Mesenchymal stem cell (in vitro differentiated cells and primary cell): ENCODE data around the gene PAPPA2.

Experiments used
- DNase-seq: peaks from one replicate; pipeline ENCODE4 v3.0.0-alpha.2; 2013
- H2AFZ ChIP-seq: one replicate; pipeline ENCODE4 v1.6.1; 2013; ENCODE audit warnings: low read depth, mild to moderate bottlenecking, control low read depth, inconsistent platforms, low read length, moderate library complexity
- H2AK5ac ChIP-seq: 2 replicates; pipeline ENCODE4 v1.6.1; 2013; ENCODE audit warnings: low read length, moderate library complexity, mild to moderate bottlenecking, inconsistent platforms; ENCODE audit not compliant: severe bottlenecking
- H2BK120ac ChIP-seq: one replicate; pipeline ENCODE4 v1.6.1; 2013; ENCODE audit warnings: low read depth, mild to moderate bottlenecking, inconsistent platforms, low read length, moderate library complexity
- H2BK12ac ChIP-seq, 2 experiments: one replicate each; pipeline ENCODE4 v1.6.1; 2013; ENCODE audit warnings: inconsistent platforms in 2 of 2, low read length in 2 of 2, mild to moderate bottlenecking in 2 of 2, moderate library complexity in 2 of 2, control low read depth in 1 of 2
- H2BK15ac ChIP-seq: one replicate; pipeline ENCODE4 v1.6.1; 2013; ENCODE audit warnings: mild to moderate bottlenecking, low read depth, inconsistent platforms; ENCODE audit not compliant: poor library complexity, severe bottlenecking
- H2BK5ac ChIP-seq: 2 replicates; pipeline ENCODE4 v1.6.1; 2013; ENCODE audit warnings: low read depth, mild to moderate bottlenecking, low read length, control low read depth, inconsistent platforms; ENCODE audit not compliant: poor library complexity, severe bottlenecking
- H3K14ac ChIP-seq, 2 experiments: one replicate each; pipeline ENCODE4 v1.6.1; 2013; ENCODE audit warnings: inconsistent platforms in 2 of 2, low read length in 2 of 2, control low read depth in 1 of 2, mild to moderate bottlenecking in 1 of 2, moderate library complexity in 1 of 2
- H3K18ac ChIP-seq, 2 experiments: one replicate each; pipeline ENCODE4 v1.6.1; 2013; ENCODE audit warnings: inconsistent platforms in 2 of 2, low read length in 2 of 2, control low read depth in 1 of 2, low read depth in 1 of 2, mild to moderate bottlenecking in 1 of 2
- H3K23ac ChIP-seq, 2 experiments: one replicate each; pipeline ENCODE4 v1.6.1; 2013; ENCODE audit warnings: inconsistent platforms in 2 of 2, low read length in 2 of 2, mild to moderate bottlenecking in 2 of 2, moderate library complexity in 2 of 2, control low read depth in 1 of 2
- H3K27ac ChIP-seq: 2 replicates; pipeline ENCODE4 v1.5.1; 2013; ENCODE audit warnings: mild to moderate bottlenecking, moderate library complexity, low read length, control low read depth, inconsistent platforms; ENCODE audit not compliant: poor library complexity, severe bottlenecking
- H3K27me3 ChIP-seq, 2 experiments: 2 replicates each; pipeline versions ENCODE4 v1.6.1 to v1.7.0; 2013; ENCODE audit warnings: low read length in 2 of 2, mild to moderate bottlenecking in 2 of 2, moderate library complexity in 2 of 2, control low read depth in 1 of 2, inconsistent platforms in 1 of 2; ENCODE audit not compliant: control insufficient read depth in 1 of 2, insufficient read depth in 1 of 2
- H3K36me3 ChIP-seq, 2 experiments: 2 replicates each; pipeline versions ENCODE4 v1.6.1 to v1.7.0; 2013; ENCODE audit warnings: low read length in 2 of 2, control low read depth in 1 of 2, inconsistent platforms in 1 of 2, low read depth in 1 of 2, mild to moderate bottlenecking in 1 of 2; ENCODE audit not compliant: insufficient read depth in 2 of 2, control insufficient read depth in 1 of 2
- H3K4ac ChIP-seq, 2 experiments: one replicate each; pipeline ENCODE4 v1.6.1; 2013; ENCODE audit warnings: inconsistent platforms in 2 of 2, low read length in 2 of 2, mild to moderate bottlenecking in 2 of 2, moderate library complexity in 2 of 2, control low read depth in 1 of 2, low read depth in 1 of 2
- H3K4me1 ChIP-seq: 2 replicates; pipeline ENCODE4 v1.6.1; 2013; ENCODE audit warnings: low read depth, low read length, control low read depth; ENCODE audit not compliant: control insufficient read depth, insufficient read depth
- H3K4me2 ChIP-seq: 2 replicates; pipeline ENCODE4 v1.6.1; 2013; ENCODE audit warnings: low read length, mild to moderate bottlenecking, inconsistent platforms; ENCODE audit not compliant: poor library complexity, severe bottlenecking
- H3K4me3 ChIP-seq, 2 experiments: 2 replicates each; pipeline versions ENCODE4 v1.5.1 to v1.7.0; 2013; ENCODE audit warnings: low read length in 2 of 2, mild to moderate bottlenecking in 2 of 2, control low read depth in 1 of 2, low read depth in 1 of 2; ENCODE audit not compliant: insufficient read depth in 1 of 2
- H3K79me1 ChIP-seq: replicated peaks from 2 replicates; pipeline ENCODE4 v1.6.1; 2013; ENCODE audit warnings: mild to moderate bottlenecking, control low read depth, low read length, inconsistent platforms; ENCODE audit not compliant: poor library complexity, severe bottlenecking
- H3K9ac ChIP-seq: 2 replicates; pipeline ENCODE4 v1.7.0; 2013; ENCODE audit warnings: mild to moderate bottlenecking, low read length, moderate library complexity
- H3K9me3 ChIP-seq: 2 replicates; pipeline ENCODE4 v1.7.0; 2013; ENCODE audit warnings: mild to moderate bottlenecking, low read length; ENCODE audit not compliant: control insufficient read depth
- H4K8ac ChIP-seq: one replicate; pipeline ENCODE4 v1.6.1; 2013; ENCODE audit warnings: inconsistent platforms, mild to moderate bottlenecking, low read length, moderate library complexity
- H4K91ac ChIP-seq: one replicate; pipeline ENCODE4 v1.6.1; 2013; ENCODE audit warnings: mild to moderate bottlenecking, low read length, inconsistent platforms
- WGBS: methylation state at CpG from one replicate; pipeline ENCODE4 v1.1.7; 2013; ENCODE audit warnings: mixed read lengths; 5-methylcytosine and 5-hydroxymethylcytosine counted together

The PAPPA2 gene

GRCh38 chr1:176512966-176513365 lies 50.0 kb downstream of the PAPPA2 start:
- H3K18ac ChIP-seq: no peak overlapping the region
- H2AFZ ChIP-seq: no peak overlapping the region
- no peak overlapping the region for H2BK12ac ChIP-seq
- no peak overlapping the region for H2BK5ac ChIP-seq
- H3K14ac ChIP-seq: no peak overlapping the region
- no peak overlapping the region for H4K8ac ChIP-seq
- no peak overlapping the region for H2BK15ac ChIP-seq
- H2AK5ac ChIP-seq: no peak overlapping the region
- H3K4me3 ChIP-seq: no peak overlapping the region
- no peaks in the 10 kb centered on the region for H3K79me1 ChIP-seq
- no peak overlapping the region for H3K23ac ChIP-seq
- no peak for DNase-seq
- no peaks in the 10 kb centered on the region for H3K27me3 ChIP-seq
- no peaks in the 10 kb centered on the region for H3K9me3 ChIP-seq
- H3K4ac ChIP-seq: no peak overlapping the region
- no peak overlapping the region for H3K4me2 ChIP-seq
- no peaks in the 10 kb centered on the region for H3K4me1 ChIP-seq
- H3K36me3 ChIP-seq: no peaks in the 10 kb centered on the region
- H4K91ac ChIP-seq: no peak overlapping the region
- H3K9ac ChIP-seq: no peak overlapping the region
- no peak overlapping the region for H2BK120ac ChIP-seq
- H3K27ac ChIP-seq: no peak overlapping the region

GRCh38 chr1:176515310-176515709 lies 52.3 kb downstream of the PAPPA2 start:
- Histone ChIP-seq H3K4me3 (no peak overlapping the region), H3K23ac (no peak overlapping the region), H2BK5ac (no peak overlapping the region), H3K14ac (no peak overlapping the region), H2BK15ac (no peak overlapping the region), H3K36me3 (no peaks in the 10 kb centered on the region), H3K9me3 (no peaks in the 10 kb centered on the region), H3K79me1 (no peaks in the 10 kb centered on the region), H2AFZ (no peak overlapping the region), H3K18ac (no peak overlapping the region), H2BK12ac (no peak overlapping the region), H2AK5ac (no peak overlapping the region), H4K91ac (no peak overlapping the region), H3K27ac (no peak overlapping the region), H2BK120ac (no peak overlapping the region), H3K27me3 (no peaks in the 10 kb centered on the region), H3K9ac (no peak overlapping the region), H3K4ac (no peak overlapping the region), H3K4me1 (no peaks in the 10 kb centered on the region), H4K8ac (no peak overlapping the region), H3K4me2 (no peak overlapping the region)
- WGBS: 36% methylated on average over 3 of the region's 3 CpGs
- peak; percentile 75 for DNase-seq

GRCh38 chr1:176517484-176517883 lies 54.5 kb downstream of the PAPPA2 start:
- no peaks in the 10 kb centered on the region for H3K36me3 ChIP-seq
- no peak overlapping the region for H2AK5ac ChIP-seq
- no peak overlapping the region for H4K91ac ChIP-seq
- H3K4me3 ChIP-seq: no peak overlapping the region
- H3K9ac ChIP-seq: no peak overlapping the region
- no peak overlapping the region for H3K27ac ChIP-seq
- 48% methylated on average over 4 of the region's 4 CpGs for WGBS
- no peak overlapping the region for H2BK15ac ChIP-seq
- no peaks in the 10 kb centered on the region for H3K4me1 ChIP-seq
- H3K14ac ChIP-seq: no peak overlapping the region
- H3K18ac ChIP-seq: no peak overlapping the region
- H3K4me2 ChIP-seq: no peak overlapping the region
- H3K9me3 ChIP-seq: no peaks in the 10 kb centered on the region
- H2AFZ ChIP-seq: no peak overlapping the region
- no peaks in the 10 kb centered on the region for H3K79me1 ChIP-seq
- peak; percentile 63 for DNase-seq
- no peak overlapping the region for H2BK120ac ChIP-seq
- H4K8ac ChIP-seq: no peak overlapping the region
- no peak overlapping the region for H3K23ac ChIP-seq
- no peak overlapping the region for H3K4ac ChIP-seq
- peaks cover 0 to 4% of the 10 kb centered on the region in 2 experiments for H3K27me3 ChIP-seq
- no peak overlapping the region for H2BK5ac ChIP-seq
- no peak overlapping the region for H2BK12ac ChIP-seq

GRCh38 chr1:176521211-176521610 lies 58.2 kb downstream of the PAPPA2 start:
- no peak overlapping the region for H2BK120ac ChIP-seq
- no peak overlapping the region for H3K27ac ChIP-seq
- DNase-seq: no peak
- no peak overlapping the region for H2BK15ac ChIP-seq
- 75% methylated on average over 1 of the region's 1 CpG for WGBS
- H3K27me3 ChIP-seq: peaks cover 0 to 4% of the 10 kb centered on the region in 2 experiments
- H3K9ac ChIP-seq: no peak overlapping the region
- H3K9me3 ChIP-seq: no peaks in the 10 kb centered on the region
- H3K79me1 ChIP-seq: no peaks in the 10 kb centered on the region
- H2AFZ ChIP-seq: no peak overlapping the region
- no peak overlapping the region for H3K4me2 ChIP-seq
- H2BK5ac ChIP-seq: no peak overlapping the region
- H3K4me1 ChIP-seq: no peaks in the 10 kb centered on the region
- no peak overlapping the region for H3K4me3 ChIP-seq
- no peak overlapping the region for H2AK5ac ChIP-seq
- H2BK12ac ChIP-seq: no peak overlapping the region
- no peak overlapping the region for H3K18ac ChIP-seq
- no peak overlapping the region for H3K14ac ChIP-seq
- no peak overlapping the region for H4K91ac ChIP-seq
- H3K4ac ChIP-seq: no peak overlapping the region
- no peak overlapping the region for H3K23ac ChIP-seq
- no peak overlapping the region for H4K8ac ChIP-seq
- no peaks in the 10 kb centered on the region for H3K36me3 ChIP-seq
